Esophagus squamous epithelium (tissue), 5 donors: ENCODE results near the gene ADGRG3. TPM values are rescaled to one million over a fixed set of nuclear protein-coding genes. Genes with fewer than 3 reads are reported as not detected.

Experiments
- DNase-seq: peaks from one replicate; lab custom pipeline; 2025; lab: John Stamatoyannopoulos, UW
- H3K27ac ChIP-seq, 4 donors: fragments of 200-600 bp; sonication (generic); one replicate each; pipeline ENCODE4 v1.5.1; 2016 to 2019; ENCODE audit warnings: mild to moderate bottlenecking in 1 of 4
- H3K27me3 ChIP-seq, 4 donors: fragments of 200-600 bp; sonication (generic); 1 replicate in 3 of 4; 2 replicates in 1 of 4; pipeline versions ENCODE4 v1.5.1 to v1.6.0; 2017 to 2021; ENCODE audit warnings: antibody characterized with exemption in 1 of 4
- H3K36me3 ChIP-seq, 3 donors: fragments of 200-600 bp; sonication (generic); one replicate each; pipeline ENCODE4 v1.5.1; 2016 to 2019
- H3K4me1 ChIP-seq, 3 donors: fragments of 200-600 bp; sonication (generic); one replicate each; pipeline ENCODE4 v1.5.1; 2017 to 2019
- H3K4me3 ChIP-seq, 4 donors: fragments of 200-600 bp; sonication (generic); 1 replicate in 3 of 4; 2 replicates in 1 of 4; pipeline ENCODE4 v1.5.1; 2016 to 2019; ENCODE audit warnings: mild to moderate bottlenecking in 2 of 4, moderate library complexity in 1 of 4
- H3K9me3 ChIP-seq, 3 donors: fragments of 200-600 bp; sonication (generic); one replicate each; pipeline ENCODE4 v1.5.1; 2016 to 2019
- POLR2A ChIP-seq, 4 donors: fragments of 450-650 bp; IDR thresholded peaks; one replicate each; pipeline ENCODE4 v1.6.1; 2017; ENCODE audit warnings: antibody characterized with exemption in 4 of 4, mild to moderate bottlenecking in 4 of 4, moderate library complexity in 3 of 4
- WGBS, 2 donors: methylation state at CpG; one replicate each; pipeline ENCODE4 v1.1.5; 2018; 5-methylcytosine and 5-hydroxymethylcytosine counted together
- intact Hi-C: fragments of 100-400 bp; cut with DNase I; formaldehyde crosslinking; loops from one replicate; pipeline ENCODE4 v1.15.0; 2022
- total RNA-seq, 4 donors: library from RNA; depleted of rRNA; stranded (reverse); fragments of >200 nt; gene quantifications; one replicate each; pipeline ENCODE4 v1.1.0, GENCODE V29; 2016
- TF ChIP-seq, protein P1 (sequence below), 6 experiments: fragments of 450-650 bp in 4 of 6; fragments of 200-600 bp in 2 of 6; sonication (generic) in 2 of 6; IDR thresholded peaks; one replicate each; pipeline ENCODE4 v1.5.1; 2016 to 2019; ENCODE audit warnings: antibody characterized with exemption in 6 of 6, mild to moderate bottlenecking in 4 of 6, moderate library complexity in 4 of 6
- donor health status: DM: yes; HTN: yes; CAD: no.

ADGRG3 gene
- total RNA-seq, 4 donors from 2014 or later: 1.5 to 3.9 (median 2.1) TPM; not detected in 1

GRCh38 chr16:57624806-57625500 lies 43.2 kb upstream of the ADGRG3 start:
- TF ChIP-seq POLR2A (IDR thresholded peaks at IDR 0.05): no peak
- TF ChIP-seq, protein P1, sequence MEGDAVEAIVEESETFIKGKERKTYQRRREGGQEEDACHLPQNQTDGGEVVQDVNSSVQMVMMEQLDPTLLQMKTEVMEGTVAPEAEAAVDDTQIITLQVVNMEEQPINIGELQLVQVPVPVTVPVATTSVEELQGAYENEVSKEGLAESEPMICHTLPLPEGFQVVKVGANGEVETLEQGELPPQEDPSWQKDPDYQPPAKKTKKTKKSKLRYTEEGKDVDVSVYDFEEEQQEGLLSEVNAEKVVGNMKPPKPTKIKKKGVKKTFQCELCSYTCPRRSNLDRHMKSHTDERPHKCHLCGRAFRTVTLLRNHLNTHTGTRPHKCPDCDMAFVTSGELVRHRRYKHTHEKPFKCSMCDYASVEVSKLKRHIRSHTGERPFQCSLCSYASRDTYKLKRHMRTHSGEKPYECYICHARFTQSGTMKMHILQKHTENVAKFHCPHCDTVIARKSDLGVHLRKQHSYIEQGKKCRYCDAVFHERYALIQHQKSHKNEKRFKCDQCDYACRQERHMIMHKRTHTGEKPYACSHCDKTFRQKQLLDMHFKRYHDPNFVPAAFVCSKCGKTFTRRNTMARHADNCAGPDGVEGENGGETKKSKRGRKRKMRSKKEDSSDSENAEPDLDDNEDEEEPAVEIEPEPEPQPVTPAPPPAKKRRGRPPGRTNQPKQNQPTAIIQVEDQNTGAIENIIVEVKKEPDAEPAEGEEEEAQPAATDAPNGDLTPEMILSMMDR (IDR thresholded peaks at IDR 0.05): no peak
- Histone ChIP-seq H3K27me3 (no peaks in the 10 kb centered on the region), H3K4me1 (peaks cover 38 to 93% (median 41%) of the 10 kb centered on the region in 3 donors), H3K9me3 (no peaks in the 10 kb centered on the region), H3K27ac (no peak overlapping the region), H3K36me3 (no peaks in the 10 kb centered on the region), H3K4me3 (no peak overlapping the region)
- no peak for DNase-seq
- 65 to 69% methylated on average over 13 to 17 of the region's 17 CpGs for WGBS, 2 donors
- intact Hi-C loops: no loop called here

- 70% methylated on average over 4 of the region's 10 CpGs; no CpG with 5 or more reads in 1 of the 2 donors for WGBS, 2 donors
- peak overlapping the region in 1 of 4 donors; percentile 74 for H3K27ac ChIP-seq
- intact Hi-C loops: no loop called here
- peaks cover 0 to 6% (median 0%) of the 10 kb centered on the region in 4 donors for H3K27me3 ChIP-seq
- H3K4me1 ChIP-seq: peaks cover 35 to 88% (median 41%) of the 10 kb centered on the region in 3 donors
- TF ChIP-seq, protein P1 (IDR thresholded peaks at IDR 0.05): no peak
- TF ChIP-seq POLR2A (IDR thresholded peaks at IDR 0.05): no peak
- no peaks in the 10 kb centered on the region for H3K36me3 ChIP-seq
- no peaks in the 10 kb centered on the region for H3K9me3 ChIP-seq
- no peak overlapping the region for H3K4me3 ChIP-seq
- no peak for DNase-seq
Observed at GRCh38 chr16:57626420-57627170, 41.5 kb upstream of the ADGRG3 start.

DNA sequence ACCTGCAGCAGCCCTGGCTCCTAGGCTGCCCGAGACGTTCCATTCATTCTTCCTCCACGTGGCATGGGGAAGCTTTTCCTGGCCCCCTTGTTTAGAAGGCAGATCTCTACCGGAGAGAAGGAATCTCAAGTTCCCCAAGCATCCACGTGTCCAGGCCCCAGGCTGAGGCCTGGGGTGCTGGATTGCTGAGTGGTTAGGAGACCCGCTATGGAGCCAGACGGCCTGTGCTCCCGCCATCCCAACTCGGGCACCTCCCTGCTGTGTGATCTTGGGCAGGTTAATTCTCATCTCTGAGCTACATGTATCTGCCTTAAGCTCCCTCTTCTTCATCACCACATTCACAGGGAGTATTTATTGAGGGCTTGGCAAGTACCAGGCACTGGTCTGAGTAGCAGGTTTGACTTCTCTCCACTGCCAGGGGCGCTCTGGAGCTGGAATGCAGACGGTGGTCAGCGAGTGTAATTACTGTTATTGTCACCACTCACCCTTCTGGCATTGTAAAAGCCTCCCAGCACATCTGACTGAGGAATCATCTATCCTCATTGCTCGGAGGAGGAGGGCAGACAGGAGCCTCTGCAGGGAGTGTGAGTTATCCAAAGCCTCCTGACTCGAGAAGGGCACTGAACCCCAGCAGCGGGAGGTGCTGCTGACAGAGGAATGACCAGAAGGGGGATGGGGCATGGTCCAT lies 40.8 kb upstream of the ADGRG3 start:
- no peak for DNase-seq
- TF ChIP-seq, protein P1 (IDR thresholded peaks at IDR 0.05): peak in 1 of 6 experiments; percentile 3
- no peak for TF ChIP-seq POLR2A (IDR thresholded peaks at IDR 0.05)
- H3K27ac ChIP-seq: peak overlapping the region; percentile 74 to 83 (median 76)
- peaks cover 0 to 6% (median 0%) of the 10 kb centered on the region in 4 donors for H3K27me3 ChIP-seq
- 49 to 64% methylated on average over 4 to 9 of the region's 15 CpGs for WGBS, 2 donors
- no peaks in the 10 kb centered on the region for H3K36me3 ChIP-seq
- intact Hi-C loops: no loop called here
- no peaks in the 10 kb centered on the region for H3K9me3 ChIP-seq
- H3K4me1 ChIP-seq: peaks cover 30 to 88% (median 37%) of the 10 kb centered on the region in 3 donors
- no peak overlapping the region for H3K4me3 ChIP-seq

DNA sequence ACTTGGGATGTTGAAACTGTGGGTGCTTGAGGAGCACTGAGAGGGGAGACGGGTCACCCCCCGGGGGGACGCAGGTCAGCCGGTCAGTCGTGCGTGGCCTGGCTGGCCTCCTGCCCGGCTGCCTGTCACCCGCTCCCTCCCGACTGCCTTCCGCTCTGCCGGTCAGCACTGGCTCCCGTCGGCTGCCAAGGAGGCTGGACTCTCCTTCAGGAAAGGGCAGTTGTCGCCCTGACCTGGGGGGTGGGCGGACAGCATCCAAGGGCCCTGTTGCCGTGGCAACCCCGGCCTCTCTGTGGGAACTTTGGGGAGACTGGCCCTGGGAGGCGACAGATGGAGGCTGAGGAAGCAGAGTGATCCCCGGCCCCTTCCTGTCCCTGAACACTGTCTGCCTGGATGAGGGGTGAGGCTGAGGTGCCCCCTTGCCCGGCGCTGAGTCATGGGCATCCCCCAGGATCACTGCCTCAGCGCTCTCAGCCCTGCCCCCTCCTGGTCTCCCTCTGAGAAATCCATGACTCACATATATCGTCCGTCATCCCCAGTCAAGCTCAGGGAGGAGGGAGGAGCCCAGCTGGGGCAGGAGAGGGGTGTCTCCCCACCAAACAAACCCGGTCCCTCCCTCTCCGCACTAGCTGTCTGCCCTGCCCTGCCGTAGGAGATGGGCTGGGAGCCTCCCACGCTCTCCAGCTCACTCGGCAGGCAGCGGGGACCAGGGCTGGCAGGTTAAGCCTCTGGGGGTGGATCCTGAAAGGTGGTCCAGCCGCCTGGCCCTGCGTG lies 39.9 kb upstream of the ADGRG3 start, which contains the start of gene ADGRG1:
Gene ADGRG1 (plus strand): TSS at position 623 of the 774 bp plus-strand sequence. CDS start 21,658 bp downstream, outside the sequence.
- intact Hi-C loops: no loop called here
- DNase-seq: peak; percentile 22
- TF ChIP-seq, protein P1 (IDR thresholded peaks at IDR 0.05): peak in 2 of 6 experiments; percentile 10 to 37
- peak in 2 of 4 donors; percentile 36 to 69 for TF ChIP-seq POLR2A (IDR thresholded peaks at IDR 0.05)
- peaks cover 0 to 6% (median 0%) of the 10 kb centered on the region in 4 donors for H3K27me3 ChIP-seq
- H3K27ac ChIP-seq: peak within 1 kb of the TSS; percentile 74 to 83 (median 76)
- no peaks in the 10 kb centered on the region for H3K9me3 ChIP-seq
- peaks cover 22 to 88% (median 28%) of the 10 kb centered on the region in 3 donors for H3K4me1 ChIP-seq
- peak within 1 kb of the TSS; percentile 2 to 60 (median 36) for H3K4me3 ChIP-seq
- WGBS, 2 donors: 10 to 16% methylated on average over 12 to 14 of the region's 32 CpGs
- no peaks in the 10 kb centered on the region for H3K36me3 ChIP-seq
